A673 (cell line): Measurements from ENCODE around the gene ADAM30. TPM values are rescaled to one million over a fixed set of nuclear protein-coding genes. Genes with fewer than 3 reads are reported as not detected.
"Not testable (repeated sequence)": the region's sequence is repeated elsewhere in the genome, so short reads cannot be mapped to it uniquely, and the experiment has no call there.

Experiments used
- BruUV-seq: library from RNA; stranded (reverse); fragments of 400-500 nt; replicated peaks from 2 replicates; lab custom pipeline; 2021; lab: Mats Ljungman, UMichigan
- CTCF ChIA-PET: fragments of 300-600 bp; sonication (Branson Sonifier 250); formaldehyde crosslinking; loops from one replicate; lab custom pipeline; 2022; ENCODE audit warnings: antibody characterized with exemption; lab: Charles Lee
- POLR2A ChIA-PET: fragments of 300-600 bp; sonication (Branson Sonifier 250); formaldehyde crosslinking; loops from one replicate; lab custom pipeline; 2022; ENCODE audit warnings: antibody characterized with exemption; ENCODE audit not compliant: low non-redundant PET; lab: Charles Lee
- DNase-seq: peaks from one replicate; pipeline ENCODE4 v3.0.0-alpha.2; 2015; ENCODE audit warnings: low spot score
- H3K27ac ChIP-seq: fragments of 200-600 bp; sonication (generic); 2 replicates; pipeline ENCODE4 v1.5.1; 2016; ENCODE audit warnings: mixed run types, low read depth, mild to moderate bottlenecking, mixed read lengths, antibody characterized with exemption, low read length; ENCODE audit not compliant: poor library complexity, severe bottlenecking
- H3K27me3 ChIP-seq: fragments of 200-600 bp; sonication (generic); replicated peaks from 2 replicates; pipeline ENCODE4 v1.6.1; 2017; ENCODE audit warnings: mixed run types, low read depth, mild to moderate bottlenecking, mixed read lengths, antibody characterized with exemption, low read length; ENCODE audit not compliant: insufficient read depth, poor library complexity
- H3K36me3 ChIP-seq: fragments of 200-600 bp; sonication (generic); 2 replicates; pipeline ENCODE4 v1.6.1; 2016; ENCODE audit warnings: mixed run types, mild to moderate bottlenecking, mixed read lengths, antibody characterized with exemption, low read length; ENCODE audit not compliant: insufficient read depth, poor library complexity, severe bottlenecking
- H3K4me1 ChIP-seq: fragments of 200-600 bp; sonication (generic); 2 replicates; pipeline ENCODE4 v1.6.1; 2017; ENCODE audit warnings: mixed run types, mild to moderate bottlenecking, mixed read lengths, antibody characterized with exemption, low read length; ENCODE audit not compliant: insufficient read depth, poor library complexity, severe bottlenecking
- H3K4me3 ChIP-seq: fragments of 200-600 bp; sonication (generic); 2 replicates; pipeline ENCODE4 v1.5.1; 2016; ENCODE audit warnings: low read depth, mixed run types, mild to moderate bottlenecking, mixed read lengths, low read length; ENCODE audit not compliant: poor library complexity, severe bottlenecking
- H3K9me3 ChIP-seq: fragments of 200-600 bp; sonication (generic); 2 replicates; pipeline ENCODE4 v1.6.1; 2016; ENCODE audit warnings: mixed run types, low read depth, mild to moderate bottlenecking, mixed read lengths, antibody characterized with exemption, low read length; ENCODE audit not compliant: poor library complexity, severe bottlenecking
- CTCF ChIP-seq: fragments of 300-800, 200-600 bp; sonication (generic); conservative IDR thresholded peaks from 2 replicates; pipeline ENCODE4 v1.5.1; 2017; ENCODE audit warnings: low read depth, mild to moderate bottlenecking, antibody characterized with exemption, low read length, moderate library complexity, mixed read lengths
- EZH2 ChIP-seq: fragments of 200-600 bp; sonication (generic); IDR thresholded peaks from 2 replicates; pipeline ENCODE4 v1.6.1; 2017; ENCODE audit warnings: borderline replicate concordance, low read depth, mild to moderate bottlenecking, mixed read lengths, antibody characterized with exemption, low read length; ENCODE audit not compliant: poor library complexity, severe bottlenecking
- intact Hi-C: fragments of 100-400 bp; cut with micrococcal nuclease; formaldehyde crosslinking; loops from one replicate; pipeline ENCODE4 v1.10.0; 2022; ENCODE audit not compliant: unreplicated experiment
- total RNA-seq: library from RNA; stranded (reverse); gene quantifications from 2 replicates; pipeline ENCODE4 v1.2.3, GENCODE V29; 2021

The ADAM30 gene
- total RNA-seq, 1 experiment from 2014 or later: not detected

- intact Hi-C loops: no loop called here
- TF ChIP-seq CTCF (no peak), EZH2 (no peak)
- Histone ChIP-seq H3K4me1 (no peaks in the 10 kb centered on the region), H3K36me3 (no peaks in the 10 kb centered on the region), H3K27ac (no peak overlapping the region), H3K27me3 (no peaks in the 10 kb centered on the region), H3K9me3 (no peaks in the 10 kb centered on the region), H3K4me3 (no peak overlapping the region)
- no peak for DNase-seq
- ChIA-PET POLR2A (no interaction called here), CTCF (no interaction called here)
- no TSS peak for BruUV-seq
These were observed 43.2 kb downstream of the ADAM30 start for GRCh38 chr1:119853155-119853554.

GRCh38 chr1:119844206-119844605 lies 52.1 kb downstream of the ADAM30 start:
- intact Hi-C loops, H3K9me3 ChIP-seq, H3K36me3 ChIP-seq, H3K4me1 ChIP-seq, BruUV-seq, H3K27ac ChIP-seq, POLR2A ChIA-PET, H3K27me3 ChIP-seq, CTCF ChIA-PET, H3K4me3 ChIP-seq: not testable (repeated sequence)
- DNase-seq: peak; percentile 26
- TF ChIP-seq CTCF: peak; percentile 62

Other genes starting within 250 kb of the ADAM30 start
- 4.8 and 4.9 TPM in 2 replicates for gene ZNF697, start 248.2 kb downstream of the ADAM30 start, total RNA-seq
- gene PHGDH, start 184.6 kb downstream of the ADAM30 start, total RNA-seq: 499 and 575 TPM in 2 replicates
- gene HMGCS2, start 127.6 kb downstream of the ADAM30 start, total RNA-seq: not detected in 2 replicates
- not detected in 2 replicates for gene REG4, start 85.1 kb downstream of the ADAM30 start, total RNA-seq
- gene NOTCH2, start 173.1 kb upstream of the ADAM30 start, total RNA-seq: 55.7 and 57.9 TPM in 2 replicates